ENCODE measurements around the gene UVRAG.

GRCh38 chr11:75850787-75851186 is 35.8 kb downstream of the UVRAG start:
- no peak for TF ChIP-seq ZNF274 (IDR thresholded peaks at IDR 0.05; ENCODE audit: low read depth, low read length)
- no peak for TF ChIP-seq SUZ12 (IDR thresholded peaks at IDR 0.05; ENCODE audit: extremely low read depth, insufficient read depth, insufficient read length)
- TF ChIP-seq YY1 (IDR thresholded peaks at IDR 0.05; ENCODE audit: insufficient read depth, insufficient read length): no peak
